Ovary (tissue), 3 donors: ENCODE measurements around the gene PHKB.

Experiments
- EP300 ChIP-seq: sonication (generic); formaldehyde crosslinking; IDR thresholded peaks from one replicate; pipeline ENCODE4 v1.6.1; 2017; ENCODE audit warnings: antibody characterized with exemption
- TF ChIP-seq, protein P1 (sequence below), 3 donors: fragments of 450-650 bp in 2 of 3; fragments of 200-600 bp in 1 of 3; IDR thresholded peaks; one replicate each; pipeline versions ENCODE4 v1.5.1 to v1.8.0; 2016 to 2022; ENCODE audit warnings: antibody characterized with exemption in 3 of 3, mild to moderate bottlenecking in 1 of 3
- donor health status: DM: no; HTN: no; CAD: no.

DNA sequence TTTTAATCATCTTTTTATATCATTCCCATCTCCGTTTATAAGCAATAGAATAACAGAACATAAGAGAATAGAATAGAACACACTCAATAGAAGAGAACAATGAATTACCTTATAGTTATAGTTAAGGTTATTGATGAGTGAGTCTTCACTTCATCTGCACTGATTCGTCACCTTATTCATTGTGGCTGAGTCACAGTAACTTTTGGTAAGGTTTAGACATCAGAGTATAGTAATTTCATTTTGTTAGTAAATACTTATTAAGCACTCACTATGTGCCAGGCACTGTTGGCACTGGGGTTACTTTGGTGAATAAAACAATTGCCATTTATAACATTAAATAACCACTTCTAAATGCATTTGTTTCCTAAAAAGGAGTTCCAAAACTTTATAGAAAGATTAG is 22.5 kb downstream of the PHKB start:
- TF ChIP-seq, protein P1, sequence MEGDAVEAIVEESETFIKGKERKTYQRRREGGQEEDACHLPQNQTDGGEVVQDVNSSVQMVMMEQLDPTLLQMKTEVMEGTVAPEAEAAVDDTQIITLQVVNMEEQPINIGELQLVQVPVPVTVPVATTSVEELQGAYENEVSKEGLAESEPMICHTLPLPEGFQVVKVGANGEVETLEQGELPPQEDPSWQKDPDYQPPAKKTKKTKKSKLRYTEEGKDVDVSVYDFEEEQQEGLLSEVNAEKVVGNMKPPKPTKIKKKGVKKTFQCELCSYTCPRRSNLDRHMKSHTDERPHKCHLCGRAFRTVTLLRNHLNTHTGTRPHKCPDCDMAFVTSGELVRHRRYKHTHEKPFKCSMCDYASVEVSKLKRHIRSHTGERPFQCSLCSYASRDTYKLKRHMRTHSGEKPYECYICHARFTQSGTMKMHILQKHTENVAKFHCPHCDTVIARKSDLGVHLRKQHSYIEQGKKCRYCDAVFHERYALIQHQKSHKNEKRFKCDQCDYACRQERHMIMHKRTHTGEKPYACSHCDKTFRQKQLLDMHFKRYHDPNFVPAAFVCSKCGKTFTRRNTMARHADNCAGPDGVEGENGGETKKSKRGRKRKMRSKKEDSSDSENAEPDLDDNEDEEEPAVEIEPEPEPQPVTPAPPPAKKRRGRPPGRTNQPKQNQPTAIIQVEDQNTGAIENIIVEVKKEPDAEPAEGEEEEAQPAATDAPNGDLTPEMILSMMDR (IDR thresholded peaks at IDR 0.05) = no peak
- no peak for TF ChIP-seq EP300
